H54 (cell line): ENCODE measurements around the gene DGLUCY.

Experiments used
- DNase-seq: peaks from one replicate; pipeline ENCODE4 v3.0.0; 2011; ENCODE audit warnings: low spot score, mixed read lengths; ENCODE audit not compliant: insufficient read length
- FAIRE-seq: peaks from 3 replicates; lab custom pipeline; 2011; peaks lifted over from hg19 to GRCh38; lab: Jason Lieb, UNC
- POLR2A ChIP-seq: IDR thresholded peaks from 2 replicates; pipeline ENCODE4 v1.6.1; 2011; ENCODE audit warnings: low read depth, mild to moderate bottlenecking, low read length

Gene DGLUCY

GRCh38 chr14:91246051-91246852 is 132.4 kb downstream of the DGLUCY start:
- DNase-seq = no peak
- FAIRE-seq = no peak
- no peak for TF ChIP-seq POLR2A

GRCh38 chr14:91249841-91250616 is 136.2 kb downstream of the DGLUCY start:
- TF ChIP-seq POLR2A = no peak
- FAIRE-seq (no peak), DNase-seq (no peak)

GRCh38 chr14:91250912-91251311 is 137.0 kb downstream of the DGLUCY start:
- DNase-seq (no peak), FAIRE-seq (no peak)
- no peak for TF ChIP-seq POLR2A

- no peak for DNase-seq
- TF ChIP-seq POLR2A = no peak
- FAIRE-seq = no peak
Observed at GRCh38 chr14:91252871-91253794, 139.3 kb downstream of the DGLUCY start.

GRCh38 chr14:91253795-91254323 is 140.0 kb downstream of the DGLUCY start:
- no peak for TF ChIP-seq POLR2A
- no peak for FAIRE-seq
- no peak for DNase-seq

- no peak for FAIRE-seq
- no peak for TF ChIP-seq POLR2A
Observed at GRCh38 chr14:91254461-91254860, 140.6 kb downstream of the DGLUCY start.

GRCh38 chr14:91255026-91255695 is 141.3 kb downstream of the DGLUCY start:
- DNase-seq = no peak
- TF ChIP-seq POLR2A = no peak
- no peak for FAIRE-seq

More at GRCh38 chr14:91254461-91254860, 140.6 kb downstream of the DGLUCY start:
- DNase-seq = no peak

GRCh38 chr14:91256661-91257060 is 142.8 kb downstream of the DGLUCY start:
- no peak for FAIRE-seq
- TF ChIP-seq POLR2A = no peak

GRCh38 chr14:91257328-91258010 is 143.6 kb downstream of the DGLUCY start:
- FAIRE-seq (no peak), DNase-seq (no peak)
- TF ChIP-seq POLR2A = no peak

More at GRCh38 chr14:91256661-91257060, 142.8 kb downstream of the DGLUCY start:
- DNase-seq = no peak

- no peak for TF ChIP-seq POLR2A
- FAIRE-seq (no peak), DNase-seq (no peak)
Observed at GRCh38 chr14:91258011-91258618, 144.2 kb downstream of the DGLUCY start.

GRCh38 chr14:91258876-91259275 is 145.0 kb downstream of the DGLUCY start:
- no peak for TF ChIP-seq POLR2A
- DNase-seq (no peak), FAIRE-seq (no peak)

- FAIRE-seq = no peak
- no peak for DNase-seq
- TF ChIP-seq POLR2A = no peak
Observed at GRCh38 chr14:91261115-91261514, 147.2 kb downstream of the DGLUCY start.
